Psoas muscle (tissue), 8 donors: Measurements from ENCODE around the gene PPP1R37. TPM values are rescaled to one million over a fixed set of nuclear protein-coding genes. Genes with fewer than 3 reads are reported as not detected.

Experiments
- ATAC-seq, 4 donors: fragments of 200-7000 bp; cut with Tn5 transposase; one replicate each; pipeline ENCODE4 v1.9.1; 2020; ENCODE audit warnings: moderate library complexity in 3 of 4, mild to moderate bottlenecking in 2 of 4
- DNase-seq, 2 donors: peaks; one replicate each; pipeline ENCODE4 v3.0.0-alpha.2; 2020
- H3K27ac ChIP-seq: fragments of 200-600 bp; one replicate; pipeline ENCODE4 v1.8.0; 2022
- H3K27me3 ChIP-seq, 3 donors: fragments of 200-600 bp in 1 of 3; one replicate each; pipeline versions ENCODE4 v1.6.1 to v1.8.0; 2013 to 2022; ENCODE audit warnings: low read length in 2 of 3, mild to moderate bottlenecking in 2 of 3, moderate library complexity in 1 of 3; ENCODE audit not compliant: insufficient read depth in 3 of 3
- H3K36me3 ChIP-seq, 2 donors: fragments of 200-600 bp in 1 of 2; one replicate each; pipeline versions ENCODE4 v1.6.1 to v1.8.0; 2013 to 2022; ENCODE audit warnings: low read depth in 1 of 2, mild to moderate bottlenecking in 1 of 2, moderate library complexity in 1 of 2; ENCODE audit not compliant: insufficient read depth in 1 of 2
- H3K4me1 ChIP-seq: fragments of 200-600 bp; one replicate; pipeline ENCODE4 v1.8.0; 2022
- H3K4me3 ChIP-seq: fragments of 200-600 bp; one replicate; pipeline ENCODE4 v1.8.0; 2022; ENCODE audit warnings: mild to moderate bottlenecking
- H3K9me3 ChIP-seq: fragments of 200-600 bp; one replicate; pipeline ENCODE4 v1.8.0; 2022
- WGBS, 3 donors: extraction: QIAGEN DNeasy Blood & Tissue Kit; methylation state at CpG; one replicate each; pipeline versions ENCODE4 v1.1.6 to v1.1.7; 2013; 5-methylcytosine and 5-hydroxymethylcytosine counted together
- intact Hi-C, 2 donors: fragments of 100-400 bp; cut with DNase I; formaldehyde crosslinking; loops; one replicate each; pipeline versions ENCODE4 v1.11.0 to v1.14.2; 2022
- polyA plus RNA-seq, 3 donors: library from polyadenylated mRNA; stranded (reverse); fragments of 200-250 nt; gene quantifications; one replicate each; pipeline ENCODE4 v1.2.3, GENCODE V29; 2013
- total RNA-seq, 4 donors: library from RNA; stranded (reverse); fragmentation: NEBNext Ultra II Directional in 2 of 4; extraction: Animal tissue kit (Norgen Biotek cat#: 25700) in 2 of 4; gene quantifications; one replicate each; pipeline versions ENCODE4 v1.2.1 to v1.2.4, GENCODE V29; 2021 to 2023
- TF ChIP-seq, protein P1 (sequence below): fragments of 200-600 bp; IDR thresholded peaks from one replicate; pipeline ENCODE4 v1.8.0; 2022; ENCODE audit warnings: antibody characterized with exemption
- donor health status: healthy with polysubstance abuse.
- donor health status: DM: no; HTN: no; CAD: no; lungs with moderate emphysema.
- donor health status: Bipolar disorder and iron deficiency.
- donor health status: healthy.
- donor health status: DM: yes; HTN: yes; CAD: no.
- donor health status: DM: no; HTN: no; CAD: no.
- donor health status: DM: no; HTN: no; CAD: no.
- donor health status: DM: yes; HTN: yes; CAD: no.

PPP1R37 gene
- total and polyA plus RNA-seq, 7 donors = 25.5 to 39.5 (median 29.3) TPM

DNA sequence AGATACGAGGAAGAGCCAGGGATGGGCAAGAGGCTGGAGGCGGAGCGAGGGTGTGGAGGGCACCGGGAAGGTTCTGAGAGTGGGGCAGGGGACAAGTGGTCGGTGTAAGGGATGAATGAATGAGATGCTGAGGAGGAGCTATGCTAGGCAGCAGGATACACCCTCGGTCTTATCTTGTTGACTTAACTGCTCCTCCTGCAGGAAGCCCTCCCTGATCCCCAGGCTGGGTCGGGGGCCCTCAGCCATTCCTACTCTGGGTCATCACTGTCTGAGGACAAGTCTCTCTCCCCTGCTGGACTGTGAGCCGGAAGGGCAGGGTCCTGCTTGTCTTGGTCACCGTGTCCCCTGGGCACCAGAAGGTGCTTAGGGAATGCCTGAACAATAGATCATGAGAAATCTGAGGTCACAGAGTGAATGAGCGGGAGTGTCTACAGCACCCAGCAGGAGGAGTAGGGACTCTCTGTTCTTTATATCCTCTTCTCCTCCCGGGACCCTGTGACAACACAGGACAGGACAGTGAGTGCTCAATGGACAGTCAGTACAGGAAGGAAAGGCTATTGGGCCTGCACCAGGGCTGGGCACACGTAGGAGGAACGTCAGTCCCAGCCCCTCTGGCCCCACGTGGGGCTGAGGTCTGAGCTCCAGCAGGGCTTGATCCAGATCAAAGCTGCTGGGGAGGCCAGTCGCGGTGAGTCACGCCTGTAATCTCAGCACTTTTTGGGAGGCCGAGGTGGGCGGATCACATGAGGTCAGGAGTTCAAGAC lies 61.3 kb downstream of the PPP1R37 start:
- H3K27ac ChIP-seq = no peak overlapping the region
- DNase-seq = peak in 1 of 2 donors; percentile 41

GRCh38 chr19:45156011-45156630 lies 63.1 kb downstream of the PPP1R37 start:
- Histone ChIP-seq H3K27me3 (peaks cover 0 to 38% (median 12%) of the 10 kb centered on the region in 3 donors), H3K4me3 (no peak overlapping the region), H3K36me3 (no peaks in the 10 kb centered on the region), H3K27ac (no peak overlapping the region), H3K4me1 (peaks cover 20% of the 10 kb centered on the region), H3K9me3 (no peaks in the 10 kb centered on the region)
- 70 to 79% (median 75%) methylated on average over 11 of the region's 11 CpGs for WGBS, 3 donors
- intact Hi-C loops = no loop called here
- DNase-seq (no peak), ATAC-seq (no peak)
- TF ChIP-seq, protein P1, sequence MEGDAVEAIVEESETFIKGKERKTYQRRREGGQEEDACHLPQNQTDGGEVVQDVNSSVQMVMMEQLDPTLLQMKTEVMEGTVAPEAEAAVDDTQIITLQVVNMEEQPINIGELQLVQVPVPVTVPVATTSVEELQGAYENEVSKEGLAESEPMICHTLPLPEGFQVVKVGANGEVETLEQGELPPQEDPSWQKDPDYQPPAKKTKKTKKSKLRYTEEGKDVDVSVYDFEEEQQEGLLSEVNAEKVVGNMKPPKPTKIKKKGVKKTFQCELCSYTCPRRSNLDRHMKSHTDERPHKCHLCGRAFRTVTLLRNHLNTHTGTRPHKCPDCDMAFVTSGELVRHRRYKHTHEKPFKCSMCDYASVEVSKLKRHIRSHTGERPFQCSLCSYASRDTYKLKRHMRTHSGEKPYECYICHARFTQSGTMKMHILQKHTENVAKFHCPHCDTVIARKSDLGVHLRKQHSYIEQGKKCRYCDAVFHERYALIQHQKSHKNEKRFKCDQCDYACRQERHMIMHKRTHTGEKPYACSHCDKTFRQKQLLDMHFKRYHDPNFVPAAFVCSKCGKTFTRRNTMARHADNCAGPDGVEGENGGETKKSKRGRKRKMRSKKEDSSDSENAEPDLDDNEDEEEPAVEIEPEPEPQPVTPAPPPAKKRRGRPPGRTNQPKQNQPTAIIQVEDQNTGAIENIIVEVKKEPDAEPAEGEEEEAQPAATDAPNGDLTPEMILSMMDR = no peak

More for the DNA sequence above, 61.3 kb downstream of the PPP1R37 start:
- Histone ChIP-seq H3K4me3 (peak overlapping the region; percentile 56), H3K27me3 (peaks cover 0 to 32% (median 12%) of the 10 kb centered on the region in 3 donors), H3K4me1 (peaks cover 20% of the 10 kb centered on the region), H3K36me3 (no peaks in the 10 kb centered on the region), H3K9me3 (no peaks in the 10 kb centered on the region)
- TF ChIP-seq, protein P1 = no peak
- 52 to 59% (median 54%) methylated on average over 18 to 19 of the region's 19 CpGs for WGBS, 3 donors
- ATAC-seq = peak in 1 of 4 donors; percentile 12
- intact Hi-C loops = no loop called here

DNA sequence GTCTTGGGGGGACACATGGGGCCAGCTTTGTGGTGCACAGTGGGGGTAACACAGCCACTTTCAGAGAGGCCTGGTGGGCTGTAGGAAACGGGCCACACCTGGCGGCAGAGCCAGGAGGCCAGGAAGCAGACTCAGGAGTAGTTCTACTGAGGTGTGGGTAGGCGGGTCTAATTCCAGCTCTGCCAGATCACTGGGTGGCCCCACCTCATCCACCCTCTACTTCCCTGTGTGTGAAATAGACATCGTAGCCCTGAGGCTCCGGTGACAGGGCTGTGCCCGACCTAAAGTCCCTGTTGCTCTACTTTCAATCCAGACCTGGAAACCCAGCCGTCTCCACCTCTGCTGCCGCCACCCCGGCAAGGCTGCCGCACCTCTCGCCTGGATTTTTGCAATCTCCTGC lies 63.8 kb downstream of the PPP1R37 start:
- peaks cover 20% of the 10 kb centered on the region for H3K4me1 ChIP-seq
- no peak overlapping the region for H3K27ac ChIP-seq
- TF ChIP-seq, protein P1 = no peak
- no peaks in the 10 kb centered on the region for H3K36me3 ChIP-seq
- no peaks in the 10 kb centered on the region for H3K9me3 ChIP-seq
- H3K4me3 ChIP-seq = no peak overlapping the region
- H3K27me3 ChIP-seq = peaks cover 0 to 38% (median 7%) of the 10 kb centered on the region in 3 donors
- DNase-seq (no peak), ATAC-seq (no peak)
- intact Hi-C loops = no loop called here
- WGBS, 3 donors = 77 to 82% (median 78%) methylated on average over 10 to 11 of the region's 11 CpGs

DNA sequence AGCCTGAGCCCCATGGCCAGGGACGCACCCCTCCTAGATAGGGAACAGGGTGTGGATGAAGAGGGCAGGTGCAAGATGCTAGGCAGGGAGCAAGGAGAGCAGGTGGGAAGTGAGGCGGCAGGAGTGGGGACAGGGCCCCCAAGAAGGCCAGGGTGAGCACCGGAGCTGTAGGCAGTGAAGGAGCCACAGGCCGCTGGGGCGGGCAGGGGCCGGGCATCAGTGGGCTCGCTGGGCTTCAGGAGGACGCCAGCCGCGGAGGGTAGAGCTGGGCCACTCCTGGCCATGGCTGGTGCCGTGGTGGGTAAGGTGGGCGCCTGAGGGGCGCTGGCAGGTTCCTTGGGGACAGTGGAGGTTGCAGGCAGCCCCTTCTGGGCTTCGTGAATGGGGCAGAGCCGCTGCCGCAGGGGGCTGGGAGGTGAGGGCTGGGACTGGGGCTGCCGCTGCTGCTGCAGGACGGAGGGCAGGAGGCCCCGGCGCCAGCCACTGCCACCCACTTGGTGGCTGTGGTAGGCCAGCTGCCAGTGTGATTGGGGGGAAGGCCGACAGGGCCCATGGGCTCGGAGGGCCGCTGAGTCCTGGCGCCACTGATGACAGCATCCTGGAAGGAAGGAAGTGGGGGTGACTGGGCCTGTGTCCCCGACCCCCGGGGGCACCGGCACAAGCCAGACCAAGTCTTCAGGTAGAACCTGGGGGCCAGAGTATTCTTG lies 65.7 kb downstream of the PPP1R37 start:
- DNase-seq (no peak), ATAC-seq (no peak)
- Histone ChIP-seq H3K4me1 (peaks cover 4% of the 10 kb centered on the region), H3K4me3 (no peak overlapping the region), H3K27me3 (peaks cover 0 to 30% (median 3%) of the 10 kb centered on the region in 3 donors), H3K27ac (no peak overlapping the region), H3K36me3 (no peaks in the 10 kb centered on the region), H3K9me3 (no peaks in the 10 kb centered on the region)
- intact Hi-C loops = no loop called here
- WGBS, 3 donors = 70 to 72% (median 72%) methylated on average over 25 to 27 of the region's 27 CpGs
- TF ChIP-seq, protein P1 = no peak
